Measurements from ENCODE around the gene CHRNA5.
"Not testable (repeated sequence)": the region's sequence is repeated elsewhere in the genome, so short reads cannot be mapped to it uniquely, and the experiment has no call there.

The CHRNA5 gene

GRCh38 chr15:78538358-78538757, 27.0 kb upstream of the CHRNA5 start:
- Histone ChIP-seq H3K4me2 (ENCODE audit: low read depth, low read length, poor library complexity, severe bottlenecking) (no peak overlapping the region), H2AFZ (ENCODE audit: low read depth, low read length, severe bottlenecking) (no peak overlapping the region), H3F3A (ENCODE audit: insufficient read depth) (no peaks in the 10 kb centered on the region), H3K27me3 (ENCODE audit: low read length) (no peaks in the 10 kb centered on the region), H3K79me2 (ENCODE audit: insufficient read depth, low read length) (peaks cover 31% of the 10 kb centered on the region), H3K36me3 (ENCODE audit: low read length) (peaks cover 16% of the 10 kb centered on the region), H3K9me2 (replicated peaks; ENCODE audit: insufficient read depth, low read length) (no peaks in the 10 kb centered on the region), H3K9ac (ENCODE audit: low read length) (no peak overlapping the region), H4K20me1 (ENCODE audit: low read depth, low read length) (no peaks in the 10 kb centered on the region), H3K4me3 (ENCODE audit: insufficient read depth, low read length, poor library complexity, severe bottlenecking) (no peak overlapping the region), H3K9me3 (ENCODE audit: insufficient read depth, low read length) (no peaks in the 10 kb centered on the region), H3K27ac (ENCODE audit: low read depth, low read length) (no peak overlapping the region)
- TF ChIP-seq CTCF (IDR thresholded peaks at IDR 0.05; ENCODE audit: insufficient read depth, low read length, poor library complexity, severe bottlenecking) (no peak), EZH2phosphoT487 (conservative IDR thresholded peaks at IDR 0.05; ENCODE audit: low read length) (no peak)

GRCh38 chr15:78539464-78540140, 25.7 kb upstream of the CHRNA5 start:
- Histone ChIP-seq H3K4me3 (ENCODE audit: insufficient read depth, low read length, poor library complexity, severe bottlenecking) (peak overlapping the region; percentile 86), H2AFZ (ENCODE audit: low read depth, low read length, severe bottlenecking) (peak overlapping the region; percentile 84), H3K36me3 (ENCODE audit: low read length) (peaks cover 23% of the 10 kb centered on the region), H3K9ac (ENCODE audit: low read length) (peak overlapping the region; percentile 86), H3K79me2 (ENCODE audit: insufficient read depth, low read length) (peaks cover 32% of the 10 kb centered on the region), H3K4me2 (ENCODE audit: low read depth, low read length, poor library complexity, severe bottlenecking) (peak overlapping the region; percentile 95), H3K27ac (ENCODE audit: low read depth, low read length) (peak overlapping the region; percentile 25; the same call in 1 of the 2 replicates)
- not testable (repeated sequence) for H4K20me1 ChIP-seq (ENCODE audit: low read depth, low read length); H3K9me2 ChIP-seq (replicated peaks; ENCODE audit: insufficient read depth, low read length); H3K27me3 ChIP-seq (ENCODE audit: low read length); H3K9me3 ChIP-seq (ENCODE audit: insufficient read depth, low read length); H3F3A ChIP-seq (ENCODE audit: insufficient read depth)

GRCh38 chr15:78540141-78540870, 25.0 kb upstream of the CHRNA5 start, which contains the start of gene PSMA4:
Gene PSMA4, plus strand, starts transcription at chr15:78540444. Its CDS starts 1,484 bp downstream, at chr15:78541928.
- Histone ChIP-seq H3K4me2 (ENCODE audit: low read depth, low read length, poor library complexity, severe bottlenecking) (peak within 1 kb of the TSS; percentile 95), H3F3A (ENCODE audit: insufficient read depth) (no peaks in the 10 kb centered on the region), H3K27ac (ENCODE audit: low read depth, low read length) (peak within 1 kb of the TSS; percentile 67), H3K79me2 (ENCODE audit: insufficient read depth, low read length) (peaks cover 32% of the 10 kb centered on the region), H3K36me3 (ENCODE audit: low read length) (peaks cover 30% of the 10 kb centered on the region), H4K20me1 (ENCODE audit: low read depth, low read length) (0 out of 2 replicates have a peak, but pooled peaks cover 4% of the 10 kb centered on the region), H3K9ac (ENCODE audit: low read length) (peak within 1 kb of the TSS; percentile 86), H3K4me3 (ENCODE audit: insufficient read depth, low read length, poor library complexity, severe bottlenecking) (peak within 1 kb of the TSS; percentile 86), H3K27me3 (ENCODE audit: low read length) (no peaks in the 10 kb centered on the region), H2AFZ (ENCODE audit: low read depth, low read length, severe bottlenecking) (peak within 1 kb of the TSS; percentile 84), H3K9me2 (replicated peaks; ENCODE audit: insufficient read depth, low read length) (no peaks in the 10 kb centered on the region), H3K9me3 (ENCODE audit: insufficient read depth, low read length) (no peaks in the 10 kb centered on the region)
- TF ChIP-seq CTCF (IDR thresholded peaks at IDR 0.05; ENCODE audit: insufficient read depth, low read length, poor library complexity, severe bottlenecking), result no peak
- TF ChIP-seq EZH2phosphoT487 (conservative IDR thresholded peaks at IDR 0.05; ENCODE audit: low read length), result no peak
